OCI-LY1 (cell line): ENCODE data around the gene TEC.

Source experiments
- H2AFZ ChIP-seq: fragments of 200-600 bp; sonication (generic), shearing (Covaris generic); 2 replicates; pipeline ENCODE4 v1.6.0; 2014; ENCODE audit warnings: antibody characterized with exemption, mild to moderate bottlenecking, low read length
- H3F3A ChIP-seq: fragments of 200-600 bp; sonication (generic), shearing (Covaris generic); 2 replicates; pipeline ENCODE4 v1.6.0; 2014; ENCODE audit warnings: mild to moderate bottlenecking, antibody characterized with exemption, low read length, moderate library complexity; ENCODE audit not compliant: insufficient read depth
- H3K27ac ChIP-seq: fragments of 200-600 bp; sonication (generic); 2 replicates; pipeline ENCODE4 v1.5.1; 2014; ENCODE audit warnings: low read length, mixed run types, mild to moderate bottlenecking, low read depth; ENCODE audit not compliant: poor library complexity, severe bottlenecking
- H3K27me3 ChIP-seq: fragments of 200-600 bp; sonication (generic); 2 replicates; pipeline ENCODE4 v1.6.0; 2014; ENCODE audit warnings: antibody characterized with exemption, mild to moderate bottlenecking, low read length, moderate library complexity; ENCODE audit not compliant: insufficient read depth
- H3K36me3 ChIP-seq: fragments of 200-600 bp; sonication (generic); 2 replicates; pipeline ENCODE4 v1.6.1; 2014; ENCODE audit warnings: mild to moderate bottlenecking, antibody characterized with exemption, low read length, moderate library complexity, mixed read lengths; ENCODE audit not compliant: insufficient read depth
- H3K4me1 ChIP-seq: fragments of 200-600 bp; sonication (generic); 2 replicates; pipeline ENCODE4 v1.5.1; 2014; ENCODE audit warnings: mild to moderate bottlenecking, low read length, moderate library complexity; ENCODE audit not compliant: insufficient read depth, severe bottlenecking
- H3K4me2 ChIP-seq: fragments of 200-600 bp; sonication (generic), shearing (Covaris generic); 2 replicates; pipeline ENCODE4 v1.6.1; 2014; ENCODE audit warnings: low read length
- H3K4me3 ChIP-seq: fragments of 200-600 bp; sonication (generic); 2 replicates; pipeline ENCODE4 v1.5.1; 2014; ENCODE audit warnings: low read length, low read depth, mild to moderate bottlenecking, mixed read lengths; ENCODE audit not compliant: poor library complexity, severe bottlenecking
- H3K79me2 ChIP-seq: fragments of 200-600 bp; shearing (Covaris generic); 2 replicates; pipeline ENCODE4 v1.6.1; 2016; ENCODE audit warnings: mixed run types, low read length, mixed read lengths; ENCODE audit not compliant: insufficient read depth
- H3K9ac ChIP-seq: fragments of 200-600 bp; sonication (generic), shearing (Covaris generic); 2 replicates; pipeline ENCODE4 v1.6.1; 2014; ENCODE audit warnings: mild to moderate bottlenecking, low read length, mixed read lengths
- H3K9me2 ChIP-seq: fragments of 200-600 bp; sonication (generic), shearing (Covaris generic); 2 replicates; pipeline ENCODE4 v1.6.1; 2014; ENCODE audit warnings: low read depth, mild to moderate bottlenecking, low read length, mixed read lengths
- H3K9me3 ChIP-seq: fragments of 200-600 bp; shearing (Covaris generic); 2 replicates; pipeline ENCODE4 v1.6.1; 2014; ENCODE audit warnings: low read length, mixed read lengths
- H4K20me1 ChIP-seq: fragments of 200-600 bp; sonication (generic), shearing (Covaris generic); 2 replicates; pipeline ENCODE4 v1.6.0; 2016; ENCODE audit warnings: mild to moderate bottlenecking, low read length; ENCODE audit not compliant: insufficient read depth
- EZH2 ChIP-seq: fragments of 200-600 bp; sonication (generic), shearing (Covaris generic); IDR thresholded peaks from 2 replicates; pipeline ENCODE4 v1.8.0; 2017; ENCODE audit warnings: borderline replicate concordance, mixed run types, mild to moderate bottlenecking, antibody characterized with exemption, low read length, moderate library complexity, mixed read lengths
- TF ChIP-seq, protein P1 (sequence below): fragments of 200-600 bp; sonication (generic), shearing (Covaris generic); IDR thresholded peaks from 2 replicates; pipeline ENCODE4 v1.5.1; 2017; ENCODE audit warnings: mild to moderate bottlenecking, antibody characterized with exemption, low read length, moderate library complexity, mixed read lengths

TEC gene

DNA sequence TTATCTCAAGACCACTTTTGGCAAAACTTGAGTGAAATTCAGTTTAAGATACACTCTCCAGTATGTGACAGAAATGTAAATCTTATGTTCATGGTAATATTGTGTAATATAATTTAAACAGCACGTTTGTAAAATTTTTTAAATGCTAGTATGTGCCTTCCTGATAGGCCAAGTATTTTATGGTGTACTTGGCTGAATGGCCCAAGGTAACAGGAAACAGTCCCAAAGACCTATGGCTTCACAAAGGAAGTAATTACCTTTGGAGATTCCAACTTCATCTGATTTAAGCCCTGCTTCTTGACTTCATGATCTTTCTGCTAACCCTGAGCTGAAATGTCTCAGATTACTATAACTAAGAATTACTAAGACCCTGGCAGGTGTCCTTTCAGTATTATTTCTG lies 20.3 kb downstream of the TEC start:
- Histone ChIP-seq H3K36me3 (no peaks in the 10 kb centered on the region), H3K27ac (no peak overlapping the region), H3K9ac (no peak overlapping the region), H3K4me1 (peaks cover 17% of the 10 kb centered on the region), H3F3A (no peaks in the 10 kb centered on the region), H2AFZ (no peak overlapping the region), H3K27me3 (no peaks in the 10 kb centered on the region), H3K4me3 (no peak overlapping the region), H3K4me2 (no peak overlapping the region), H3K9me2 (no peaks in the 10 kb centered on the region), H4K20me1 (no peaks in the 10 kb centered on the region), H3K9me3 (no peaks in the 10 kb centered on the region), H3K79me2 (peaks cover 34% of the 10 kb centered on the region)
- TF ChIP-seq EZH2: no peak
- TF ChIP-seq, protein P1, sequence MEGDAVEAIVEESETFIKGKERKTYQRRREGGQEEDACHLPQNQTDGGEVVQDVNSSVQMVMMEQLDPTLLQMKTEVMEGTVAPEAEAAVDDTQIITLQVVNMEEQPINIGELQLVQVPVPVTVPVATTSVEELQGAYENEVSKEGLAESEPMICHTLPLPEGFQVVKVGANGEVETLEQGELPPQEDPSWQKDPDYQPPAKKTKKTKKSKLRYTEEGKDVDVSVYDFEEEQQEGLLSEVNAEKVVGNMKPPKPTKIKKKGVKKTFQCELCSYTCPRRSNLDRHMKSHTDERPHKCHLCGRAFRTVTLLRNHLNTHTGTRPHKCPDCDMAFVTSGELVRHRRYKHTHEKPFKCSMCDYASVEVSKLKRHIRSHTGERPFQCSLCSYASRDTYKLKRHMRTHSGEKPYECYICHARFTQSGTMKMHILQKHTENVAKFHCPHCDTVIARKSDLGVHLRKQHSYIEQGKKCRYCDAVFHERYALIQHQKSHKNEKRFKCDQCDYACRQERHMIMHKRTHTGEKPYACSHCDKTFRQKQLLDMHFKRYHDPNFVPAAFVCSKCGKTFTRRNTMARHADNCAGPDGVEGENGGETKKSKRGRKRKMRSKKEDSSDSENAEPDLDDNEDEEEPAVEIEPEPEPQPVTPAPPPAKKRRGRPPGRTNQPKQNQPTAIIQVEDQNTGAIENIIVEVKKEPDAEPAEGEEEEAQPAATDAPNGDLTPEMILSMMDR: no peak

DNA sequence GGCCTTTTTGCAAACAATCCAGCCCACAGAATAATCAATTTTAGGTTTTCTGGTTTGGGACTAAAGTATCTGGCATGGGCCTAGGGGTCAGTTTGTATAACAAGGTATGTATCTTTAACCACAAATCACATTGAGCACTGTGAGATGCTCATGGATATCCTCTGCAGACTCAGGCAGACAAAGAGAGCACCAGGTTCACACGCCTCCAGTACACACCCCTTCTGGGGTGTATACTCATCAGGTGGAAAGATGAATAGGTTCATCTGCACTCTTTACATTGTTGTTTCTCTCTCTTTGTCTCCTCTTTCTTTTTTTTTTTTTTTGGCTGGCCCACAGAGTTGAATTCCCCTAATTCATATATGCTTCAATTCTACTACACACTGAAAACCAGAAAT lies 21.1 kb downstream of the TEC start:
- TF ChIP-seq EZH2: no peak
- TF ChIP-seq, protein P1: no peak
- no peaks in the 10 kb centered on the region for H3F3A ChIP-seq
- no peak overlapping the region for H3K27ac ChIP-seq
- no peaks in the 10 kb centered on the region for H3K9me2 ChIP-seq
- no peak overlapping the region for H3K4me2 ChIP-seq
- H2AFZ ChIP-seq: no peak overlapping the region
- no peaks in the 10 kb centered on the region for H3K27me3 ChIP-seq
- peaks cover 35% of the 10 kb centered on the region for H3K79me2 ChIP-seq
- no peaks in the 10 kb centered on the region for H3K9me3 ChIP-seq
- H3K36me3 ChIP-seq: no peaks in the 10 kb centered on the region
- H3K4me1 ChIP-seq: peaks cover 18% of the 10 kb centered on the region
- no peaks in the 10 kb centered on the region for H4K20me1 ChIP-seq
- no peak overlapping the region for H3K9ac ChIP-seq
- no peak overlapping the region for H3K4me3 ChIP-seq

DNA sequence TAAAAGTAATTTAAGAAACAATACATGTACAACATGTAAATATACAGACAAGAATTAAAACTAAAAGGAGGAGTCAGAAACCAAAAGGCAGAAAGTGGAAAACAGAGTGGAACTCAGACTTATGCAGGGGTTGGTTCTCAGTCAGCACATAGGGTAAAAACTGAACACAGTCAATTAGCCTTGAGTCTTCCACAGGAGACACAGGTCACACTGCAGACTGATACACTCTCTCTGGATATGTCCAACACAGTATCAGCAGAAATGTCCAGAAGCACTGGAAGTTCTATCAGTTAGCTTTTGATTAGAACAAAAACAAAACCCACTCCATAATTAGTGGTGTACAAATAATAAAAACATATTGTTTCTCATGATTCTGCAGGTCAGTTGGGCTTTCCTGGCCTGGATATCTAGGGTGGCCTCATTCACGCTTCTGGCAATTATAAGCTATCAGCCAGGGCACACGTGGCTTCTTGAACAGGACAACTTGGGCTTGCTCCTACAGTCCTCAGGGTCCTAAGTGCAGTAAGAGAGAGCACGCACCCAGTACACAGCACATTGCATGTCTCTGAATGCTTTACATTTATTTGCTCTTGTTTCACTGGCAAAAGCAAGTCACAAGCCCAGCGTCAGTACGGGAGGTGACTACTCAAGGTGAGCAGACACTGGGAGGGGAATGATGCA lies 21.6 kb downstream of the TEC start:
- Histone ChIP-seq H3K4me3 (no peak overlapping the region), H4K20me1 (no peaks in the 10 kb centered on the region), H3K9ac (no peak overlapping the region), H3K9me3 (no peaks in the 10 kb centered on the region), H3K9me2 (no peaks in the 10 kb centered on the region), H3K36me3 (no peaks in the 10 kb centered on the region), H2AFZ (no peak overlapping the region), H3K27ac (no peak overlapping the region), H3K27me3 (no peaks in the 10 kb centered on the region), H3K79me2 (peaks cover 35% of the 10 kb centered on the region), H3K4me1 (peaks cover 24% of the 10 kb centered on the region), H3F3A (no peaks in the 10 kb centered on the region), H3K4me2 (no peak overlapping the region)
- TF ChIP-seq, protein P1: no peak
- no peak for TF ChIP-seq EZH2
